ENCODE results near the gene HOXD8.

GRCh38 chr2:176169181-176169580 lies 39.7 kb downstream of the HOXD8 start:
- TF ChIP-seq POLR2A (IDR thresholded peaks at IDR 0.05; ENCODE audit: control extremely low read depth in 1 of 2, low read depth in 2 of 2, low read length in 2 of 2) (no peak), POLR2AphosphoS5 (IDR thresholded peaks at IDR 0.05; ENCODE audit: low read depth, low read length) (no peak), CBX5 (IDR thresholded peaks at IDR 0.05; ENCODE audit: low read depth, low read length) (no peak), NRF1 (IDR thresholded peaks at IDR 0.05; ENCODE audit: low read depth, low read length) (no peak), CTCF (IDR thresholded peaks at IDR 0.05; ENCODE audit: control extremely low read depth in 1 of 3, insufficient read depth in 1 of 3, low read depth in 1 of 3, low read length in 3 of 3) (no peak), TAF1 (IDR thresholded peaks at IDR 0.05; ENCODE audit: low read depth, low read length) (no peak), CEBPB (IDR thresholded peaks at IDR 0.05; ENCODE audit: low read depth, low read length) (no peak), NANOG (IDR thresholded peaks at IDR 0.05; ENCODE audit: insufficient read depth, low read depth, low read length, poor library complexity, severe bottlenecking) (no peak), TBP (IDR thresholded peaks at IDR 0.05; ENCODE audit: low read depth, low read length) (no peak), EGR1 (IDR thresholded peaks at IDR 0.05; ENCODE audit: borderline replicate concordance, low read depth, low read length) (no peak)
